Esophagus muscularis mucosa (tissue), 3 donors: ENCODE measurements around the gene GATC.

Experiments used
- EP300 ChIP-seq: sonication (generic); formaldehyde crosslinking; IDR thresholded peaks from one replicate; pipeline ENCODE4 v1.6.1; 2017; ENCODE audit warnings: antibody characterized with exemption
- TF ChIP-seq, protein P1 (sequence below), 3 experiments: fragments of 200-600 bp in 2 of 3; fragments of 450-650 bp in 1 of 3; sonication (generic) in 2 of 3; IDR thresholded peaks; one replicate each; pipeline ENCODE4 v1.5.1; 2017 to 2019; ENCODE audit warnings: antibody characterized with exemption in 3 of 3, mild to moderate bottlenecking in 2 of 3, moderate library complexity in 1 of 3

DNA sequence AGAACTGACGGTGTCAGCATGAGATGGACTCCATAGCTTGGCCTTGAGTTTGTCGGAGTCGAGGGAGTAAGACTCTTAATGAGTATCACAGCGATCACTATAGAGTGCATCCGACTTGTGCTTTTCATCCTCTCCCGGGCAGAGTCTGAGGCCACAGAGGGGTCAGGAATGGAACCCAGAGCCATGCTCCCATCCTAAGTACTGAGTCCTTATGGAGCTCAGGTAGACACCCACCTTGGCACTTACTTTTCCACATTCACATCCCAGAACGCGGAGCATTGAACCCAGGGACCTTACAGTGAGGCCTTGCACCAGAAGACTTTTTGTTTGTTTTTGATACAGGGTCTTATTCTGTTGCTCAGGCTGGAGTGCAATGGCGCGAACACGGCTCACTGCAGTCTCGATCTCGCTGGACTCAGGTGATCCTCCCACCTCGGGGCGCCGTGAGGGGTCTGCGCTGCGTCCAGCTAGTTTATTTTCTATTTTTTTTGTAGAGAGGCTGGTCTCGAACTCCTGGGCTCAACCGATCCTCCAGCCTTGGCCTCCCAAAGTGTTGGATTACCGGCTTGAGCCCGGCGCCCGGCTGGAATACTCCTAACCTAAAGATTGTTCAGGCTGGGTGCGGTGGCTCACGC lies 24.0 kb downstream of the GATC start:
- TF ChIP-seq, protein P1, sequence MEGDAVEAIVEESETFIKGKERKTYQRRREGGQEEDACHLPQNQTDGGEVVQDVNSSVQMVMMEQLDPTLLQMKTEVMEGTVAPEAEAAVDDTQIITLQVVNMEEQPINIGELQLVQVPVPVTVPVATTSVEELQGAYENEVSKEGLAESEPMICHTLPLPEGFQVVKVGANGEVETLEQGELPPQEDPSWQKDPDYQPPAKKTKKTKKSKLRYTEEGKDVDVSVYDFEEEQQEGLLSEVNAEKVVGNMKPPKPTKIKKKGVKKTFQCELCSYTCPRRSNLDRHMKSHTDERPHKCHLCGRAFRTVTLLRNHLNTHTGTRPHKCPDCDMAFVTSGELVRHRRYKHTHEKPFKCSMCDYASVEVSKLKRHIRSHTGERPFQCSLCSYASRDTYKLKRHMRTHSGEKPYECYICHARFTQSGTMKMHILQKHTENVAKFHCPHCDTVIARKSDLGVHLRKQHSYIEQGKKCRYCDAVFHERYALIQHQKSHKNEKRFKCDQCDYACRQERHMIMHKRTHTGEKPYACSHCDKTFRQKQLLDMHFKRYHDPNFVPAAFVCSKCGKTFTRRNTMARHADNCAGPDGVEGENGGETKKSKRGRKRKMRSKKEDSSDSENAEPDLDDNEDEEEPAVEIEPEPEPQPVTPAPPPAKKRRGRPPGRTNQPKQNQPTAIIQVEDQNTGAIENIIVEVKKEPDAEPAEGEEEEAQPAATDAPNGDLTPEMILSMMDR (IDR thresholded peaks at IDR 0.05): no peak
- no peak for TF ChIP-seq EP300
